ENCODE results near the gene APBB2.

APBB2 gene

DNA sequence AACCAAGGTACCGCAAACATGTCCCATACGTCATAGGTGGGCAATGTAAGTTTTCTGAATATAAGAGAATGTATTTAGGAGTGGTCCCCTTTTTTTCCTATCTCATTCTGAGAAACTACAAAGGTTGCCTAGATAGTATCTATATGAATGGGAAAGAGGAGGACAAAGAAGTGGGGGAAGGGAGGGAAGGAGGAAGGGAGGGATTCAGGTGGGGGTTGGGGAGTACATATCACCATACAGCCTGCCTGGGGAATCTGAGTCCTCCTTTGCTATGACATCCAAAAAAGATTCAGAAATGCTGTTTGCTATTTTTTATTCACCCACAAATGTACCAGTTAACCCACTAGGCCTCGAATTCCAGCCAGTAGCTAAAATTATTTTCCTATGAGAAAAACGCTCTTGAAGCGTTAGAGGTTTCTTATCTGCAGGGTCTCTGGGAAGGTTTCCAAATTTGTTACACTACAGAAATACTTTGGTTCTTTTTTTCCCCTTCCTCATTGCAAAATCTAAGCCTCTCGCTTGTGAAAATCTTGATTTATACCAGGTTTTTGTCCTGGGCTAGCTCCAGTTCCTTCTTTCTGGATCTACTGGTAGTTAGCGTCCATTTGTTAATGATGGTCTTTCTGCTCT is 251.7 kb downstream of the APBB2 start:
- DNase-seq = no peak

DNA sequence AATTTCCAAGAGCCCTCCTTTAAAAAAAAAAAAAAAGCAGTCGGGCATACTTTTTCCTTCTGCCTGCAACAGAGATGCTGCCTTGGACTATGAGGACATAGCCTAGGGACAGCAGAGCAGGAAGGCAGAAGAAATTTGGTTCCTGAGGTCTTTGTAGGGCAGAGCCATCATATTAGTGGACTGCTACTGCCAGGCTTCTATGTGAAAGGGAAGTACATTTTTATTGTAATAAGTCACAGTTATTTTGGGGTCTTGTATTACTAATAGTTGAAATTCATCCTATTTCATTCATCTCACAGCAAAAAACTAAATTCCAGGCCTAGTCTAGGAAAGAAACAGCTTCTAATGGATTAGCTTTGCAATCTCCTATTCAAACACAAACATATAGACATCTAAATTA is 253.4 kb downstream of the APBB2 start:
- DNase-seq = no peak

DNA sequence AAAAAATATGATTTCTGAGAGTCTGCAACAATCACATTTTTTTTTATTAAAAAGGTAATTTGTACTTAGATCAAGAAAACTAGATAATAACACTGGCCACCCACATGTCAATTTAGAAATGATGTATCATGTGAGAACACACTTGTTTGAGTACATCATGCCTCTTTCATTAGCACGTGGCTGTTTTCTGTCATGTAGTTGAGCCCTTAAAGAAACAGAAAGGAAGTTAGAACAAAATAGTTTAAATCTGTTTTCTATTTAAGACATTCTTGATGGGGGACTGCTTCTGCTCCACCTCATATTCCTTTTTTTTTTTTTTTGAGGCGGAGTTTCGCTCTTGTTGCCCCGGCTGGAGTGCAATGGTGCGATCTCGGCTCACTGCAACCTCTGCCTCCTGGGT is 257.1 kb downstream of the APBB2 start:
- DNase-seq = no peak

DNA sequence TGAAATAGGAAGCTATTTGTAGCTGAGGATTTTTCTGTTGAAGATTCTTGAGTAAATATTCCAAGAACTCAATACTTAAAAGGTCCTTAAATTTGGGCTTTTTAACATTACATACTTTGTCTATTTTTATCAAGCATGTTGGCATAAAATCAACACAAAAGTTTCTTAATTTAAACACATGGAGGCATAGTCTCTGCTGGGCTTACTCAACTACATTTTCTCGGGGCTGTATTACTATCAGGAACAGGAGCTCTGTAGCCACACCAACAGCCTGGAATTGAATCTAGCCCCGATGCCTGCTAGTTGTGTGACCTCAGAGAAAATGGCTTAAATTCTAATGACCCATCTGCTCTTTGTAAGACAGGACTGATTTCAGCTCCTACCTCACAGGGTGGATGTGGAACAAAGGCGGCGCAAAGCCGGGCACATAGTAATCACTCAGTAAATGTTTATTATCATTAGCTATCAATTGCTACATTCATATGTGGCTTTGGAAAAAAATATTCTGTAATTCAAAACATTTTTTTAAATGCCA is 257.6 kb downstream of the APBB2 start:
- DNase-seq = no peak

DNA sequence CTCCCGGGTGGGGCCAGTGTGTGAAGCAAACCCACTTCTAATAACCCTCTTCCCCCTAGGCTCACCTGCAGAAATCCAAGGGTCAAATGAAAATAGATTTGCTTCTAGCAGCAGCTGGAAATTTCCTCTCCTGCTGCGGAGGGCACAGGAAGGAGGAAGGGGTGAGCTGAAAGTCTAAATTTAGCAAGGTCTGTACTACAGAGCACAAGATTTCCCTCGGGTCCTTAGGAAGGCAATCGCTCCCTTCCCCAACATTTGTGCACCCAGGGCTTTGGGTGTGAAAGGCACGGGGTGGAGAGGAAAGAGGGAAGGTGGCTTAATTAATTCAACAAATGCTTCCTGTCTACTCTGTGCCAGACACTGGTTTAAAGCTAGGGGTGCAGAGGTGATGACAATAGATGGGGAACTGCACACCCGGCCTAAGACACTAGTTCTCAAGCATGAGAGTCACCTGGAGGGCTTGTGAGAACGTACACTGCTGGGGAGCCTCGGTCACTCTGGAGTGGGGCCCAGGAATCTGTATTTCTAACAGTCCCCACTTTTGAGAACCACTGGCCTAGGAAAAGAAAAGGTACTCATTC is 260.2 kb downstream of the APBB2 start:
- DNase-seq = no peak

DNA sequence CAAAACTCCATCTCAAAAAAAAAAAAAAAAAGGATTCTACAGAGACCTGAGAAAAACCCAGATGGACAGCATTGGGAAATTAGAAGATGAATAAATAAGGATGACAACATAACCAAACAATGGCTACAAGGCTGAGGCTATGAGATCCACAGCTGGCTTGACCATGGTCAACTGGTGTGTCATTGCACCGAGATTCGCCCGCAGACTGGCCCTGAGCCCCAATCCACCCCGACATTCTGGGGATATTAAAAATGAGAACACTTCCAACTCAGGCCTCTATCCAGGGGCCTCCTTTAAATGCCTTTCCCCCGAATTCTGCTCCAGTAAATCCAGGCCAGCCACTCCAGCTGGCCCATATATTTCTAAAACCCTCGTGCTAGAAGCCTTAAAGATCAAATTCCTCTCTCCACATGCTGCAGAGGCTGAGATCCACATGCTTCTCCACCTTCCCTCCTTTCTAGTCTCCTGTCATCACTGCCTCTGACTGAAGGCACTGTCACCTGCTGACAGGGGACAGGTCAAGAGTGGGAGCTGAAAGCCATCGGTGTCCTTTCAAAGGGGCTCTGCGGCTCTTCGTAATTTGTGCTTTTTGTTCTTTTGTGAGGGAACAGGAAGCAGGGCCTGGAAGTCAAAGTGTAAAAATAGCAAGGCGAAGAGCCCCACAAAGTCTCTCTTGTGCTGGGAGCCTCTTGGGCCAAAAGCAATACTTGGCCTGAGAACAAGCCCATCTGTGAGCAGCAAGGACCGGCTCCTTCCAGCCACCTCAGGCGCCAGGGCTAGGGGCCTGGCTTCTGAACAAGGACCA is 260.9 kb downstream of the APBB2 start:
- no peak for DNase-seq

DNA sequence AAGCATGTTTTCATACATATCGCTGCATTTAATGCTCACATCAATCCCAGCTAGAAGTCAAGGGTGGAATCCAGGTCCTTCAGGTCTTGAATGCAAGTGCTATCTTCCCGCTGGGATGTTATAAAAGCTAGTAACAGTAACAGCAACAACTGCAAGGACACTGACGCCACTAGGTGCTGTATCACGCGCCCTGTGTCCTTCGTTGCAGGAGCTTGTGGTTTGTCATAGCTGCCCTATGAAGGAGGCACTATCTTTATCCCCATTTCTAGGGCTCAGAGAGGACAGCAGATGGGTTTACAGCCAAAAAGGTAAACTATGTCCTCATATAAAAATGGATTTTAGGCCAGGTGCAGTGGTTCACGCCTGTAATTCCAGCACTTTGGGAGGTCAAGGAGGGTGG is 261.7 kb downstream of the APBB2 start:
- DNase-seq = no peak

DNA sequence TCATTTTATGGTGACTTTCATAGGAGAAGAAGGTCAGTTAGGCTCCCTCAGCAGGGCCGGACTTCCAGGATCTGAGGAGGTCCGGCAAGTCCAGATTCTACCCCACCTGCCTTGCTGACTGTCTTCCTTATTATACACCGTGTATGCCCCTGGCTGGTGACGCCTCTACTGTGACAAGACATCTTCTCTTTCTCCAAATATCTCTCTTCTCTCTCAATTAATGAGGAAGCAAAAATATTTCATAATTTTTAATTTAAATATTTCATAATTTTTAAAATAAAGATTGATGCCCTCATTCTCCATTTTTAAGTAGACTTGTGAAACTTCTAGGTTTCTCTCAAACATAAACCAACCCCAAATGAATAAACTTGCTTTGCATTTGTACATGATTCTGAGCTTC is 262.1 kb downstream of the APBB2 start:
- no peak for DNase-seq

DNA sequence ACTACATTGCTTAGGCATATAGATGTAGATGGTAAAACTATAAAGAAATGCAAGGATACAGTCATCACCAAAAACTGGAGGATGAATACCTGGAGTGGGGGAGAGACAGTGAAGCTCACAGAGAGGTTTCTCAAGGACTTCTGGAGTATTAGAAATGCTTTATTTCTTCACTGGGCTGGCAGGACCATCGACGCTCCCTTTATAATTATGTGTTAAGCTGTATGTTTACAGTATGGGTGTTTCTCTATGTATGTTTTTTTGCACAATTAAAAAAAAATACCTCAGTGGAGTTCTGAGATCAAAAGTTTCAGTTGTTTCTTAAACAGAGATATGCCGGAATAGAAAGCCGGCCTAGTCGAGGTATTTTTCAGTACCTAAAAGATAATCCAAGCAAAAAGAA is 263.3 kb downstream of the APBB2 start:
- no peak for DNase-seq

DNA sequence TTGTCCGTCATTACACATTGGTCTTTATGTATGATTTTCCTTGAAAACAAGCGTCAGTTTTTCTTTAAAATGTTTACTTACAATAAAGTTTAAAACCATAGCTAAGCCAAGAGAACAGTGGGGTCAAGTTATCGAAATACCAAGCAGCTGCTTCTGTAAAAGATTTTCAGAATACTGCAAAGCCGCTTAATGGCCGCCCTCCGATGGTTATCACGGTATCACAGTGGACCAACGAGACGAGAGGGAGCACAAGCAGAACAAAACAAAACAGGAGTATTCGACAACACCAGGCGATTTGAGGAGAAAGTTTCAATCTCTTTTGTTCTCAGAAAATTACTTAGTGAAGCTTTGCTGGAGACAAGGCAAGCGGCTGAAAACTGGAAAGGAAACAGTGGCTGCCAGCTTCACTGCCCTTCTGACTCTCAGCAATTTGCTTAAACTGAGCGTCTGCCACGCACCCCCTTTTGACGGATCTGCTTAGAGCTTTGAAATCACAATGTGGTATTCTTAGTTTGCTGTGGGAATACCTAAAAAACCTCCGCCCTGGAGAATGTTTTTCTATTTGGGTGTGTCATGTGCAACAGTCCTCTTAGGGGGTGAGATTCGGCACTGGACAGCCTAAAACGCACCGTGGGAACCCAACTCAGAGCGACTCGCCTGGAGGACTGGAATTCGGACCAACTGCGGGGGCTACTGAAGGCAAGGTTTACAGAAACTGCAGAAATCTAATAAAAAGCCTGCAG is 264.8 kb downstream of the APBB2 start:
- DNase-seq = no peak

DNA sequence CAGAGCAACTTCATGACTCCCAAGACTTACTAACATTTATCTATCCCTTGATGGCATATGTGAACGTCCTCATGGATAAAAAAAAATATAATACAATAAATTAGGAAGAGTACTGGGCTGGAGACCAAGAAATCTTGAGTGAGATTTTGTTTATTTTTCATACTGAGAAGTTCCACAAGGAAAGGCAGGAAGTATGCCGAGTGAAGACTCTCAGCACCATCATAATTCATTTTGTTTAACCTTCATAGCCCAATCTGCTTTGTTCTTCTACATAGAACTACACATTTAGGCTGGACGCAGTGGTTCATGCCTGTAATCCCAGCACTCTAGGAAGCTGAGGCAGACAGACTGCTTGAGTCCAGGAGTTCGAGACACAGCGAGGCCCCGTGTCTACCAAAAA is 266.3 kb downstream of the APBB2 start:
- DNase-seq = no peak

DNA sequence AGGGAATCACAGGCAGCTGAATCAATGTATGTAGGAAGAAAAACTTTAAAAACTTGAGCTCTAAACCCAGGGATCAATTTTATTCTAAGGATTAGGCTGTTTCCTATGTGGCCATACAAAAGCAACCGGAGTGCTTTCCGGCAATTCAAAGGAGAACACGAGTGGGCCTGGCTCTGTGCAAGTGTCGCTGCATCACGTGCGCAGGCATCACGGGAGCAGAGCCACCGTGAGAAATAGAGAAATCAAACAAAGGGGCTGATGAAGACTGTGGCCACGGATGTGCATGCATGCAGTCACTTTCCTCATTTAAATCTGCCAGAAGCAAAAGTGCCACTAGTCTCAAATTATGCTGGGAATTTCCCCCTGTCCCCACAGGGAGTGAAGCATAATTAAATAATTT is 267.7 kb downstream of the APBB2 start:
- DNase-seq = no peak

DNA sequence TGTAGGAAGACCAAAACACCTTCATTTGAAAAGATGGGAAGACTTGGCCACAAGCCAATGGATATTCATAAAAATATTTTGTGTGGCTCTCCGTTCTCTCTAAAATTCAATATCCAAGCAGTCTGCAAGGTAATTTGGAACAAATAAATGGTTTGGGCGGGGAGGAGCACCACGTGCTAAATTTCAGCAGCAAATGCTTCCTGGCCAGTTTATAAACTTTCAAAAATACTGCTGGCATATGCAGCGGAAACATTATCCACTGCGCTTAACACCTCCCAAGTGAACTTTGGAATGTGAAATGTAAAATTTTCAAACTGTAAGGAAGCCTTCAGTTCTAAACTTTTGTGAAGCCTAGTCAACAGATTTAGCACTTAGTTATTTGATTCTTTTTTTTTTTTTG is 273.6 kb downstream of the APBB2 start:
- no peak for DNase-seq

DNA sequence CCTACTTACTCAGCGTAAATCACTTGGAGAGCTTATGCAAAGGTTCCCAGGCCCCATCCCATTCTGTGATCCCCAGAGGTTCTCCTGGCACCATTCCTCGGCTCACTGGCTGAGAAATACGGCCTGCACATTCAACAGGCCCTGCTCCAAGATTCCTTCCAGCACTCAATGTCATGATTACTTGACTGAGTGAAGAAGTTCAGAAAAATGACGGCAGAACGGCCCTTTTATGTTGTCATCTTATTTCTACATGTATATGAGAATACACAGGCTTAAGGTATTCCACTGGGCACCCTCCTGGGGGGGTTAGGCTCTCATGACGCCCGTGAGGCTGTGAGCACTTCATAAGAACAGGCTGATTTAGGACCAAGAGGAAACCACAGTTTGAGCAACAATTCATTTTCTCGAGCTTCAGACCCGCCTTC is 274.0 kb downstream of the APBB2 start:
- DNase-seq = no peak

DNA sequence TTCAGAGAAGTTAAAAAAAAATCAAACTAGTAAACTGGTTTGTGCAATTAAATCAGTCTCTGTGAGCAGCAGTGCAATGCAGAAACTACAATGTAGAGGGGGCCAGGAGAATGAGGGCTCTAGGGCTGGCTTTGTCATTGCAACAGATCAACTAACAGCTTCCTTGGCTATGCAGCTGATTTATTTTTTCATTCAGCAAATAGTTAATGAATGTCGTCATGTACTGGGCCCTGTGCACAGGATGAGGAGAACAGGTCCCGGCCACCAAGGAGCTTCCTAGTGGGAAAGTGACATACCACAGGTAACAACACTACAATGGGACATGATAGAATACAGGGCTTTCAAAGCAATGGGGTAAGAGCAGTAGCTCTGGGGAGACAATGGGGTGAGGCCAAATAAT is 274.5 kb downstream of the APBB2 start:
- DNase-seq = no peak

DNA sequence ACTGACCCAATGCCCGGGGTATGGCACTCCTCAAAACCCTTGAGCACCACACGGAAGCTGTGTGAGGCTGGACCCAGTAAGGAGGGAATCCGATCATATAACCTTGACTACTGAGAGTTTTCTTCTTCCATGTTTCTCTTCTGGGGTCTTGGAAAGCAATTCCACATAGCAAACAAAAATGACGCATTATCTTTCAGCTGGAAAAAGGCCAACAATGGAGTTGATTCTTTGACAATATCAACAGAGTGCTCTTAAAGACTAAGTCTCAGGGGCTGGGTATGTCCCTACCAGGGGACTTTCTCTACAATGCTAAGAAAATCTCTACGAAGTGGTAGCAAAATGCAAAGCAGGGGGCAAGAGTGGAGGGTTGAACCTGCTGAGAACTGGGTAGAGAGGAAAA is 276.0 kb downstream of the APBB2 start:
- no peak for DNase-seq

DNA sequence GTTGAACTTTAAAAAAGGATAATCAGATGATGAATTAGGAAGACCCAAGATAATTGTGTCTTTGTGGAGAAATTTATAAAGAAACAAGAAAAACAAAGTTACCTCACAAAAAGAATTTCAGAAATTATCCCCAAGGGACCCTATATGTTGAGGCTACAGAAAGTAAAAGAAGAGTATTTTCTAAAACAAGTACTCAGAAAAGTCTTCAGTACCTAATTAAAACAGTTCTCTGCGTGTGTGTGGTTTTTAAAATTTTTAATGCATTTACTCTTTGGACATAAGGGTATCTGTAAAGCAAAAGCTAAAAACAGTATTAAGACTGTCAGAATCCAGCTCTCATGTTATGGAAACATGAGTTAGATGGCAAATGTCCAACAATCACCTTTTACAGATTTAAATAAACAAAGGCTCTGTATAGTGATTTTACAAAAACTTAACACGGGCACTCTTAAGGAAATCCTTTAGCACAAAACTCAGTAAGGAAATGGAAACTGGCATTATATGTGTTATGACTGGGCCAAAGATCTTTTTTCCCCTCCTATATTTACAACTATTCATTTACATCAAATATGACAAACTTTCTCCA is 277.1 kb downstream of the APBB2 start:
- no peak for DNase-seq

DNA sequence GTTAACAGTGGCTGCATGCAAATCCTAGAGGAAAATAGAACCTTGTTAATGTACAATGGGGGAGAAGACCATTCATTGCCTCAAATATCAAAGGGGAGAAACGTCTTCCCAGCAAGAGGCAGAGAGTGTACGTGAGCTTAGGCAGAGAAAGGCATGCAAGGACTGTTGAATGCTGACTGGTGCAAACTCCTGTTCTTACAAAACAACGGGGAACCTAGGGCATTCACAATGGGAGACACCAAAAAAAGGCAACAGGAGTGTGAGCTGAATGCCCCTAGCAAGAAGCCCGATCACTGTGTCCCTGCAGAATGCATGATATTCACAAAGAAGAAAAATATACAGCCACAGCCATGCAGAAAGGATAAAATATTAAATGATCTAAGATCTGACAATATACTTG is 279.7 kb downstream of the APBB2 start:
- DNase-seq = no peak

DNA sequence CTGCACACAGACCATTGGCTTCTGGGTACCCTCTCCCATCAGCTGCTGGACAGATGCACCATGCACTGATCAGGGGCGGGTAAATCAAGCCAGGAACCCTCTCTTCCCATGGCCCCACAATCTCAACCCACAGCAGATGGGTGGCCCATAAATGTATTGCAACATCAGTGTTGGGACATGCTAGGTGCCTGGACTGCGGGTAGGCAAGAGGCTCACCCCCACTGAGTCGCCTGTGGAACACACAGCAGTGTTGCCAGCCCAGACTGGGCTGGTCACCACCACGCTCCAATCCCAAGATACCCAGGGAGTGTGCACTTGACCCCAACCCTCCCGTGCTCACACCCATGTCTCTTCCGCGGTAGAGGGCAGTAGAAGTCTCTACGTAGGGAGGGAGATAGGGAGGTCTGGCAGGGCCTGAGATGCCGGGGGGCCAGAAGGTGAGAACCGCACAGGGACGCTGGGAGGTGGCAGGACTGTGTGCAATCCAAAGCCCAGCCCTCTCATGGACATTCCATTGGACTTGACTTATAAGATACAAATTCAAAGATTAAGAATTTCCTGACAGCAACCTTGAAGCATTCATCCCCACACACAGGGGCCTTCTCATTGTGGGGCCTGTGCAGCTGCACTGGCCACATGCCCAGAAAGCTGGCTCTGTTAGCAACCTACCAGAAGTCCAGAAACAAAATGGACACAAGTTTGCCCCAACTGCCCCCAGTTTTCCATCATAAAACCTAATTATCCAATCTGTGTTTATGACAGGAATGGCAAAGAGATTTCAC is 280.9 kb downstream of the APBB2 start:
- DNase-seq = no peak

DNA sequence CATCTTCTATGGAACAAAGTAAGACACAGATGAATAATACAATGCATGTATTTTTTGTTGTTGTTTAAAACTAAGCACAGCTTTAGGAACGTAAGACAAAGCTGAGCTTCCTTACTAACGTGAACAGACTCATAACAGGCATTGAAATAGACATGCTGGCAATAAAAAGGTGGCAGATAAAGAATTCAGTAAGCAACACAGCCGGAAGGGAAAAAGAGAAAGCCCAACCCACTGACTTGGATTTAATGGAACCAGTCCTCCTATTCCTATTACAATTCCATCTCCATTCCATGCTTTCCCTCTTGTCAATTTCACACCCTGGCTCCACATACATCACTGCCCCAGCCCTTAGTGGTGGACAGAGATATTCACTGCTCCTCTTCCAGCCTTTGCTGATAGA is 282.5 kb downstream of the APBB2 start:
- DNase-seq = no peak

DNA sequence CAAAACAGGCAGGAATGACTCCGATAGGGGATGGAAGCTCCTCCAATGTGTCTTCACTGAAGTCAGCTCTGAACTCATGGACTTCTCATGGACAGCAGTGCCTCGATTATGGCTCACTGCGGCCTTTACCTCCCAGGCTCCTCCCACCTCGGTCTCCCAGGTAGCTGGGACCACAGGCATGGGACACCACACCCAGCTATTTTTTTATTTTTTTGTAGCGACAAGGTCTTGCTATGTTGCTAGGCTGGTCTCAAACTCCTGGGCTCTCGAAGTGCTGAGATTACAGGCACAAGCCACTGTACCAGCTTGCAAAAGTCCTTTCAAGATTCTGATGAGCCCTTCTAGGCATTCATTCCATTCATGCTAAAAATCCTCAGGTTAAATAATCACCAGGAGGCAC is 283.1 kb downstream of the APBB2 start:
- no peak for DNase-seq

DNA sequence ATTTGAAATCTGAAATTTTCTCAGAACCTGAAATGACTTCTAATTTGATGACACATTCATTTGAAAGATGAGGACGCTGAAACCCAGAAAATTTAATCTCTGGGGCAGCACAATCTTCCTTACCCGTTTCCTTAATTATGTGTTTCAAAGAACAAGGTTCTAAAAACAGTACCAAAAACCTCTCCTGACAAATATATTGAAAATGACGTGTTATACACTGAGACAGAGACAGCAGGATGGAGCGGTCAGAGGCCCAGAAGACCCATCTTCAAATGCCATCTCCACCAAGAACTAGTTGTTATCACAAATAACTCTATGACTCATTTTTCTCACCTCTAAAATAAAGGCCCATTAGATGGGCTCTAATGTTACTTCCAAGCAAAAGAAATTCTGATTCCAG is 287.3 kb downstream of the APBB2 start:
- DNase-seq = no peak

Data from CD4-positive, alpha-beta T cell treated with Interferon alpha-2 for 1 hour (primary cell).